Measurements from ENCODE around the gene RBFOX2. TPM values are rescaled to one million over a fixed set of nuclear protein-coding genes. Genes with fewer than 3 reads are reported as not detected.
A peak's percentile ranks its signal among the peaks of the same experiment; 100 is the strongest.

Gene RBFOX2
- total and polyA plus RNA-seq, 2 experiments from 2014 or later: 299 to 339 TPM

DNA sequence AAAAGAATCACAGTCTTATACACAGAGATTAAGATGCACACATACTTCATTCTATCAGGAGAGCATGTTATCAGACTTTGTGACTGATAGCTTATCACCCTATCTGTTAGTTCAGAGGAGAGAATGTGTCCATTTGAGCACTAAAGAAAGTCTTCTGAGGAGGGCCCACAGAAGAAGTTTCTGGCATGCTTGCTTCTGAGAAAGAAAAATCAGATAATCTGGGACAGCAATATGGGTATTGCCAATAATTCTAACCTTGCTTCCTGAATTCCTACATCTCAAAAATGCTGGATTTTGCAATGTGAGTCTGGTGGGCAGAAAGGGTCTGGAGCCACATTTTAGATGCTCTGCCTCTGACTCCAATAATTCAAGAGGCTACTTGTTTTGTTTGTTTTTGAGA lies 128.9 kb downstream of the RBFOX2 start:
- Histone ChIP-seq H3K9me3 (ENCODE audit: low read depth) (no peaks in the 10 kb centered on the region), H3K4me1 (ENCODE audit: low read depth) (peaks cover 67% of the 10 kb centered on the region), H3K27ac (peak overlapping the region; percentile 99), H3K4me3 (no peak overlapping the region), H3K27me3 (no peaks in the 10 kb centered on the region), H3K36me3 (no peaks in the 10 kb centered on the region)
- no peak for DNase-seq (ENCODE audit: low read depth in 1 of 2, low spot score in 1 of 2)
- TF ChIP-seq, protein P1, sequence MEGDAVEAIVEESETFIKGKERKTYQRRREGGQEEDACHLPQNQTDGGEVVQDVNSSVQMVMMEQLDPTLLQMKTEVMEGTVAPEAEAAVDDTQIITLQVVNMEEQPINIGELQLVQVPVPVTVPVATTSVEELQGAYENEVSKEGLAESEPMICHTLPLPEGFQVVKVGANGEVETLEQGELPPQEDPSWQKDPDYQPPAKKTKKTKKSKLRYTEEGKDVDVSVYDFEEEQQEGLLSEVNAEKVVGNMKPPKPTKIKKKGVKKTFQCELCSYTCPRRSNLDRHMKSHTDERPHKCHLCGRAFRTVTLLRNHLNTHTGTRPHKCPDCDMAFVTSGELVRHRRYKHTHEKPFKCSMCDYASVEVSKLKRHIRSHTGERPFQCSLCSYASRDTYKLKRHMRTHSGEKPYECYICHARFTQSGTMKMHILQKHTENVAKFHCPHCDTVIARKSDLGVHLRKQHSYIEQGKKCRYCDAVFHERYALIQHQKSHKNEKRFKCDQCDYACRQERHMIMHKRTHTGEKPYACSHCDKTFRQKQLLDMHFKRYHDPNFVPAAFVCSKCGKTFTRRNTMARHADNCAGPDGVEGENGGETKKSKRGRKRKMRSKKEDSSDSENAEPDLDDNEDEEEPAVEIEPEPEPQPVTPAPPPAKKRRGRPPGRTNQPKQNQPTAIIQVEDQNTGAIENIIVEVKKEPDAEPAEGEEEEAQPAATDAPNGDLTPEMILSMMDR (IDR thresholded peaks at IDR 0.05; ENCODE audit: low read depth, low read length): no peak

DNA sequence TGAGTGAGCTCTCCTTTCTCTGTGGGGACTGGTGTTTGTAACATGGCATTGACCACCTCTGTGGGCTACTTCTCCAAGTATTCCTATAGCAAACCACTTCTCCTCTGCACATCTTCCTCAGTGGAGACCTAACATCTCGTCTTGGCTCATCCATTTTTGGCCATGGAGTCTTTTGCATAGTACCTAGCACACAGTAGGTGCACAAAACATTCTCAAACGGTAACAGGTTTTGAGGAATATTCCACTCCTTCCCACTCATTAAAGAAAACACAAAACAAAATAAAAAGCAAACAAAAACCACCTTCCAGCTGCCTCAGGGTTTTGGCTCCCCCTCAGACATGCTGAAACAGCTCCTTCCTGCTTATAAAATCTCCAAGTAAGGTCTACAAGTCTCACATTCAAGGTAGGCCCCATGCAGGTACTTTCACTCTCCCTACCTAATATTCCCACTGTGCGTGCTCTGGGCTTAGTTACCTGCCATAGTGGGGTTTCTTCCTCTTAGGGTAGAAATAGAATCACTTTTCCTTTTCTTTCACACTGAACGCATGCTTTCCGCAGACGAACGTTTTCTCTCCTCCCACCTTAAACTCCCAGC lies 132.4 kb downstream of the RBFOX2 start:
- H3K4me1 ChIP-seq (ENCODE audit: low read depth): peaks cover 67% of the 10 kb centered on the region
- no peak for DNase-seq (ENCODE audit: low read depth in 1 of 2, low spot score in 1 of 2)
- H3K4me3 ChIP-seq: no peak overlapping the region
- H3K27me3 ChIP-seq: no peaks in the 10 kb centered on the region
- H3K27ac ChIP-seq: peak overlapping the region; percentile 95
- no peaks in the 10 kb centered on the region for H3K36me3 ChIP-seq
- no peaks in the 10 kb centered on the region for H3K9me3 ChIP-seq (ENCODE audit: low read depth)
- TF ChIP-seq, protein P1 (IDR thresholded peaks at IDR 0.05; ENCODE audit: low read depth, low read length): no peak

DNA sequence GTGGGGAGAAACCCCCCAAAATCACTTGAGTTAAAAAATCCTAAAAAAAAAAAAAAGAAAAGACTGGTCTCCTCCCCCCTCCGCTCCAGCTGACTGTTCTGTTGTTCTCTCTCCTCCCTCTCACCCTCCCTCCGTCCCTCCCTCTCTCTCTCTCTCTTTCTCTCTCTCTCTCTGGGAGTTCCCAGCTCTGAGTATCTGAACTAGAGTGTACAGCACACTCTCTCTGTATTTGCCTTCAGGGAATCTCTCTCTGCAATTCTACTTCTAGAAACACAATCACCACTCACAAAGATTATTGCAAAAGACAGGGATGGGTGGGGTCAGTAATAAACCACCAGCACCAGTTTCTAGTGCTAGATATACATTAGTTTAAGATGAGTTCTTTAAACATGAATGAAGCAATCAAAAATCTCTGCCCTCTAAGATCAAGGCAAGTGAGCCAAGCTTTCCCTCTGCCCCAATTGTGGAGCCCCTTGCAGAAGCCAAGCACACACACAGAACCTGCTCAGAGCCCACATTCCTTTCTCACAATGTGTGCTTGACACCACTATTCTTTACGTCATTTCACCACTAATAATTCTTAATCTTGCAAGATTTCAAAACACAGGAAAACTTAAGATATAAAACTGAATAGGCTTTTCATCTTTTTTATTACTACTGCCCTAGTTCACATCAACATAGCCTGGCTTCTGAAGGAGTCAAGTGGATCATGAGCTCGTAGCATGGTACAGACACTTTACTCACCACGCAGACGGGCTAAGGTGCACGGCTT lies 133.5 kb downstream of the RBFOX2 start:
- peak overlapping the region; percentile 95 for H3K27ac ChIP-seq
- TF ChIP-seq, protein P1 (IDR thresholded peaks at IDR 0.05; ENCODE audit: low read depth, low read length): no peak
- peak; percentile 78 to 88 for DNase-seq (ENCODE audit: low read depth in 1 of 2, low spot score in 1 of 2)
- H3K4me1 ChIP-seq (ENCODE audit: low read depth): peaks cover 64% of the 10 kb centered on the region
- H3K27me3 ChIP-seq: no peaks in the 10 kb centered on the region
- H3K36me3 ChIP-seq: no peaks in the 10 kb centered on the region
- no peaks in the 10 kb centered on the region for H3K9me3 ChIP-seq (ENCODE audit: low read depth)
- peak overlapping the region; percentile 28 for H3K4me3 ChIP-seq

DNA sequence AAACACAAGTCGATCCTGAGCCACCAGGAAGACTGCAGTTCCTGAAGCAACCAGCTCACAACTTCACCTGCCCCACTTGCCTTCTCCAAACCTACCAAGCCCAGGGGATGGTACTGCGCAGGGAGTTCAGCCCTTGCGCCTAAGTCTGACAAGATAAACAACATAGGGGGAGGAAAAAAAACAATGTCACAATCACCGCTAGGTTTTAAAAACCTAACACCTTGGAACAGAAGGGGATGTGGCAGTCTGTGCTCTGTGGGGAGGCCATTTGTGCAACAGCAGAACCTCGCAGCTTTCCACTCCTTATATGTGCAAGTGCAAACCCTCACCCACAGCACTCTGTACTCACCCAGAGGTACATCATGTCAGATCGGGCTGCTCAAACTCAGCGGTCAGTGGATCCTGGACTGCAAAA lies 134.2 kb downstream of the RBFOX2 start:
- TF ChIP-seq, protein P1 (IDR thresholded peaks at IDR 0.05; ENCODE audit: low read depth, low read length): no peak
- Histone ChIP-seq H3K36me3 (no peaks in the 10 kb centered on the region), H3K9me3 (ENCODE audit: low read depth) (no peaks in the 10 kb centered on the region), H3K4me3 (peak overlapping the region; percentile 28), H3K27ac (peak overlapping the region; percentile 95), H3K4me1 (ENCODE audit: low read depth) (peaks cover 59% of the 10 kb centered on the region), H3K27me3 (no peaks in the 10 kb centered on the region)
- DNase-seq (ENCODE audit: low read depth in 1 of 2, low spot score in 1 of 2): peak in 1 of 2 donors; percentile 73

DNA sequence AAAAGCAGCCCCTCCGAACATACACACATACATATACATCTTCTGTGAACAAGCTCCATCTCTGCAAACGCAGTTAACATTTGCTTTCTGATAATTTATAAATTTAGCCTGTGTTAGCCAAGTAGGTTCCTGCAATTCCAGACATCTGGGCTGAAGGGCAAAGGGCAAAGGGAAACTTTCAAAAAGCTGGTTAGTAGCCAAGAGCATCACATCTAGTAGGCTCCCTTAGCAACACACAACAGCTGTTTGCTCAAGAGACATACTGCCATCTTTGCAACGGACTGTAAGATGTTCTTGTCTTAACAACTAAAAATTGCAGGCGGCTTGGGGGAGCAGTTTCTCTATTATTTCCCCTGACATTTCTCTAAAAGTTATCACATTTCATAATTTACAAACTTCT lies 134.9 kb downstream of the RBFOX2 start:
- H3K4me3 ChIP-seq: peak overlapping the region; percentile 28
- DNase-seq (ENCODE audit: low read depth in 1 of 2, low spot score in 1 of 2): peak in 1 of 2 donors; percentile 66
- H3K9me3 ChIP-seq (ENCODE audit: low read depth): no peaks in the 10 kb centered on the region
- H3K27ac ChIP-seq: peak overlapping the region; percentile 95
- H3K4me1 ChIP-seq (ENCODE audit: low read depth): peaks cover 52% of the 10 kb centered on the region
- H3K36me3 ChIP-seq: no peaks in the 10 kb centered on the region
- TF ChIP-seq, protein P1 (IDR thresholded peaks at IDR 0.05; ENCODE audit: low read depth, low read length): no peak
- no peaks in the 10 kb centered on the region for H3K27me3 ChIP-seq

All from cardiac muscle cell (in vitro differentiated cells and primary cell).